ENCODE data around the gene TRIM50. TPM values are rescaled to one million over a fixed set of nuclear protein-coding genes. Genes with fewer than 3 reads are reported as not detected.
"Not testable (repeated sequence)": the region's sequence is repeated elsewhere in the genome, so short reads cannot be mapped to it uniquely, and the experiment has no call there.

TRIM50 gene
- total RNA-seq, 1 donor from 2014 or later, result not detected

DNA sequence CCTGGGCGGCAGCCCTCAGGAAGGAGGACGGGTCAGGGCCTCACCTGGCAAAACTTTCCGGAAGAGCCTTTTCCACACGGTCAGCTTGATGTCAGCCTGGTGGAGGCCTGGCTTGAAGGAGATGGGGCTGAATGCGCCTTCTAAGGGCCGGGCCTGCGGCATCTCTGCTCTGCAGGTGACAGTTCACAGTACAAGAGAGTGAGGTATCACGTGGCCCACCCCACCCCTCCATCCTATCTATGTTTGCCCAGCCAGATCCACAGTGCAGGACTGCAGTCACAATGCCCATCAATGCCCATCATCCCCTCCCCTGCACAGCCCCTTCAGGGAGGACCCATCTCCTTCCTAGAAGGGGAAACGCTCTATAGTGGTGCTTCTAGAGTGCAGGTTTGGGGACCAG, 11.4 kb downstream of the TRIM50 start:
- H3K27ac Mint-ChIP-seq (ENCODE audit: unreplicated experiment), result no peak overlapping the region
- H3K27me3 Mint-ChIP-seq (ENCODE audit: low read depth), result no peaks in the 10 kb centered on the region
- no peaks in the 10 kb centered on the region for H3K36me3 Mint-ChIP-seq (ENCODE audit: low read depth)
- H3K4me3 Mint-ChIP-seq, result no peak overlapping the region
- TF ChIP-seq, protein P1, sequence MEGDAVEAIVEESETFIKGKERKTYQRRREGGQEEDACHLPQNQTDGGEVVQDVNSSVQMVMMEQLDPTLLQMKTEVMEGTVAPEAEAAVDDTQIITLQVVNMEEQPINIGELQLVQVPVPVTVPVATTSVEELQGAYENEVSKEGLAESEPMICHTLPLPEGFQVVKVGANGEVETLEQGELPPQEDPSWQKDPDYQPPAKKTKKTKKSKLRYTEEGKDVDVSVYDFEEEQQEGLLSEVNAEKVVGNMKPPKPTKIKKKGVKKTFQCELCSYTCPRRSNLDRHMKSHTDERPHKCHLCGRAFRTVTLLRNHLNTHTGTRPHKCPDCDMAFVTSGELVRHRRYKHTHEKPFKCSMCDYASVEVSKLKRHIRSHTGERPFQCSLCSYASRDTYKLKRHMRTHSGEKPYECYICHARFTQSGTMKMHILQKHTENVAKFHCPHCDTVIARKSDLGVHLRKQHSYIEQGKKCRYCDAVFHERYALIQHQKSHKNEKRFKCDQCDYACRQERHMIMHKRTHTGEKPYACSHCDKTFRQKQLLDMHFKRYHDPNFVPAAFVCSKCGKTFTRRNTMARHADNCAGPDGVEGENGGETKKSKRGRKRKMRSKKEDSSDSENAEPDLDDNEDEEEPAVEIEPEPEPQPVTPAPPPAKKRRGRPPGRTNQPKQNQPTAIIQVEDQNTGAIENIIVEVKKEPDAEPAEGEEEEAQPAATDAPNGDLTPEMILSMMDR (conservative IDR thresholded peaks at IDR 0.05), result no peak
- H3K4me1 Mint-ChIP-seq, result no peaks in the 10 kb centered on the region
- no peaks in the 10 kb centered on the region for H3K9me3 Mint-ChIP-seq
- no peak for DNase-seq (ENCODE audit: low read depth, low spot score)

GRCh38 chr7:73314271-73314670, 13.6 kb downstream of the TRIM50 start:
- TF ChIP-seq, protein P1 (conservative IDR thresholded peaks at IDR 0.05), result no peak
- no peak overlapping the region for H3K4me3 Mint-ChIP-seq
- peaks cover 2% of the 10 kb centered on the region for H3K4me1 Mint-ChIP-seq
- DNase-seq (ENCODE audit: low read depth, low spot score), result no peak
- H3K36me3 Mint-ChIP-seq (ENCODE audit: low read depth), result no peaks in the 10 kb centered on the region
- no peaks in the 10 kb centered on the region for H3K9me3 Mint-ChIP-seq
- no peak overlapping the region for H3K27ac Mint-ChIP-seq (ENCODE audit: unreplicated experiment)
- H3K27me3 Mint-ChIP-seq (ENCODE audit: low read depth), result no peaks in the 10 kb centered on the region

- Mint-ChIP-seq H3K9me3 (no peaks in the 10 kb centered on the region), H3K36me3 (ENCODE audit: low read depth) (no peaks in the 10 kb centered on the region), H3K4me3 (no peak overlapping the region), H3K27me3 (ENCODE audit: low read depth) (no peaks in the 10 kb centered on the region), H3K4me1 (peaks cover 10% of the 10 kb centered on the region), H3K27ac (ENCODE audit: unreplicated experiment) (no peak overlapping the region)
- TF ChIP-seq, protein P1 (conservative IDR thresholded peaks at IDR 0.05), result no peak
- DNase-seq (ENCODE audit: low read depth, low spot score), result no peak
Measured at GRCh38 chr7:73313521-73313906, 14.4 kb downstream of the TRIM50 start.

DNA sequence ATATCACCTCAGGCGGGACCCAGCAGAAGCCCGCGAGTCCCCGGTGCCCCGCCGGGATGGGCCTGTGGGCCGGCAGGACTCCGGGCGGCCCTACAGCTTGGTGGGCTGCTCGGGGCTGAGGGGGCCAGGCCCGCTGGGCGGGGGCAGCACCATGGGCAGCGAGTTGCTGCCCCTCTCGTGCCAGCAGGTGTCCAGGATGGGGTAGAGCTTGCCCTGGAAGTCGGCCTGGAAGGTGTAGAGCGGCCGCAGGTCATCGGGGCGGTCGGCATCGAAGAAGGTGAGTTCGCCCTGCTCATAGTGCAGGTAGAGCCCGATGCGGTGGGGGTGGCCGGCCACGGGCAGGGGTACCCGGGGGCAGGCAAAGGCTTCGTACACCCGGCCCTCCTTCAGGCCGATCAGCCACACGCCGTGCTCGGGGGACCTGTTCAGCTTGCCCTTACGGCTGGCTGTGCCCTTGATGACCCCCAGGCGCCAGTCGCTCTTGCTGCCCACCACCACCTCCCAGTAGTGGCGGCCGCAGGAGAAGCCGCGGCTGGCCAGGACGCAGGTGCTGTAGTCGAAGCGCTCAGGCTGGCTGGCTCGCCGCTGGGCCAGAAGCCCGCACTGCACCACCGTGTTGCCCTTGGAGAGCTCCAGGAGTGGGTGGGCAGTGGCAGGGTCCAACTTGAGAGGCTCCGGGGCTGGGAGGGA, 14.9 kb downstream of the TRIM50 start:
- no peaks in the 10 kb centered on the region for H3K27me3 Mint-ChIP-seq (ENCODE audit: low read depth)
- TF ChIP-seq, protein P1 (conservative IDR thresholded peaks at IDR 0.05), result no peak
- no peak for DNase-seq (ENCODE audit: low read depth, low spot score)
- no peak overlapping the region for H3K4me3 Mint-ChIP-seq
- H3K36me3 Mint-ChIP-seq (ENCODE audit: low read depth), result no peaks in the 10 kb centered on the region
- no peak overlapping the region for H3K27ac Mint-ChIP-seq (ENCODE audit: unreplicated experiment)
- no peaks in the 10 kb centered on the region for H3K9me3 Mint-ChIP-seq
- H3K4me1 Mint-ChIP-seq, result peaks cover 15% of the 10 kb centered on the region

- peaks cover 28% of the 10 kb centered on the region for H3K4me1 Mint-ChIP-seq
- not testable (repeated sequence) for H3K4me3 Mint-ChIP-seq; DNase-seq (ENCODE audit: low read depth, low spot score); H3K9me3 Mint-ChIP-seq; H3K27ac Mint-ChIP-seq (ENCODE audit: unreplicated experiment); H3K27me3 Mint-ChIP-seq (ENCODE audit: low read depth); H3K36me3 Mint-ChIP-seq (ENCODE audit: low read depth)
Measured at GRCh38 chr7:73311421-73311820, 16.5 kb downstream of the TRIM50 start.

- Mint-ChIP-seq H3K27ac (ENCODE audit: unreplicated experiment) (no peak within 1 kb of the TSS), H3K36me3 (ENCODE audit: low read depth) (peaks cover 4% of the 10 kb centered on the region), H3K4me1 (peaks cover 31% of the 10 kb centered on the region), H3K27me3 (ENCODE audit: low read depth) (no peaks in the 10 kb centered on the region), H3K4me3 (peak within 1 kb of the TSS; percentile 98), H3K9me3 (no peaks in the 10 kb centered on the region)
- peak; percentile 82 for DNase-seq (ENCODE audit: low read depth, low spot score)
- TF ChIP-seq, protein P1 (conservative IDR thresholded peaks at IDR 0.05), result no peak
Measured at GRCh38 chr7:73308665-73309214, 19.1 kb downstream of the TRIM50 start, which contains the start of gene NSUN5. Gene NSUN5 (minus strand): TSS chr7:73308826. CDS start chr7:73308790, 36 bp downstream.

Data from neural crest cell (in vitro differentiated cells).